Thoracic aorta (tissue), 2 donors: ENCODE results near the gene SLC2A5. TPM values are rescaled to one million over a fixed set of nuclear protein-coding genes. Genes with fewer than 3 reads are reported as not detected.
"Not testable (repeated sequence)": the region's sequence is repeated elsewhere in the genome, so short reads cannot be mapped to it uniquely, and the experiment has no call there.

Experiments
- ATAC-seq: fragments of 150-250 bp; one replicate; pipeline ENCODE4 v1.8.0; 2017; ENCODE audit warnings: low read depth; ENCODE audit not compliant: insufficient number of reproducible peaks, low FRiP score
- DNase-seq: peaks from one replicate; pipeline ENCODE4 v3.0.0-alpha.2; 2020; ENCODE audit warnings: low spot score
- H3K27ac ChIP-seq, 2 donors: fragments of 200-600 bp; sonication (generic); 1 replicate in 1 of 2; 2 replicates in 1 of 2; pipeline ENCODE4 v1.5.1; 2016; ENCODE audit warnings: mild to moderate bottlenecking in 2 of 2, moderate library complexity in 2 of 2
- H3K27me3 ChIP-seq: fragments of 200-600 bp; sonication (generic); replicated peaks from 2 replicates; pipeline ENCODE4 v1.6.0; 2016; ENCODE audit warnings: mild to moderate bottlenecking; ENCODE audit not compliant: insufficient read depth
- H3K36me3 ChIP-seq: fragments of 200-600 bp; sonication (generic); one replicate; pipeline ENCODE4 v1.5.1; 2016
- H3K4me1 ChIP-seq, 2 donors: fragments of 200-600 bp; sonication (generic); 1 replicate in 1 of 2; 2 replicates in 1 of 2; pipeline versions ENCODE4 v1.5.1 to v1.6.0; 2016; ENCODE audit warnings: low read depth in 2 of 2, mild to moderate bottlenecking in 1 of 2; ENCODE audit not compliant: control insufficient read depth in 1 of 2
- H3K4me3 ChIP-seq: fragments of 200-600 bp; sonication (generic); 2 replicates; pipeline ENCODE4 v1.5.1; 2016; ENCODE audit warnings: mild to moderate bottlenecking
- H3K9me3 ChIP-seq: fragments of 200-600 bp; sonication (generic); 2 replicates; pipeline ENCODE4 v1.5.1; 2016
- total RNA-seq, 2 donors: library from RNA; depleted of rRNA; stranded (reverse); fragments of >200 nt; gene quantifications; one replicate each; pipeline versions ENCODE4 v1.1.0 to v1.2.3, GENCODE V29; 2016
- TF ChIP-seq, protein P1 (sequence below): fragments of 200-600 bp; sonication (generic); IDR thresholded peaks from one replicate; pipeline ENCODE4 v1.5.1; 2019; ENCODE audit warnings: antibody characterized with exemption

SLC2A5 gene
- total RNA-seq, 2 donors from 2014 or later: 3.9 to 14.7 TPM

DNA sequence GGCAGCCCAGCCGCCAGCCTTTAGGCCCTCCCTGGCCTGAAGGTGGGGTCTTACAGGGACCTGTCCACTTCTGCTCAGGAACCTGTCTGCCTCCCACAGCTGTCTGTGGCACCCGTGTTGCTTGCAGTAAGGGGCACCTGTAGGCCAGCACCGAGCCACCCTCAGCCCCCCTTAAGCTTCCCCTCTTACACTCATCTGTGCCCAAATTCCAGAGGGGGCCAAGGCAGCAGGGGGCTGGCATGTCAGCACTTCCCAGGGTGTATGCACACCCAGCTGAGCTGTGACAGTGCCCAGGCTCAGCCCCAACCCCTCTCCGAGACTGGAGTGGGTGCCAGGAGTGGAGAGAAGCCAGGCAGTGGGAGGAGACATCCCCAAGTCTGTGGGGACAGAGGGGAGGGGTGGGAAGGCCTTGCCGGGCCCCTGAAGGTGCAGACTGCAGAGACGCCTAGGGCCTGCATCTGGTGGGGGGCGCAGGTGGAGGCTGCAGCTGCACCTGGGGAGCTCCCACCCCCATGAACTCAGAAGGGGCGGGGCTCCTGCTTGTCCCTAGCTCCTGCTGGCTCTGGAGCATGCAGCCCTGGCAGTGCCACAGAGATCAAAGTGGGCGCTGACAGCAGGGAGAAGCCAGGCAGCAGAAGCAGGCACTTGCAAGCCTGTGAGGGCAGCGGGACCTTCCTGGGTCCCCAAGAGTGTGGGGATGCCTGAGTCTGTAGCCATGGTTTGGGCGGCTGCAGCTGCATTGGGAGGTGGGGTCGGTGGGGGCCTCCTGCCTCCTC is 37.8 kb downstream of the SLC2A5 start:
- Histone ChIP-seq H3K27ac (no peak overlapping the region), H3K27me3 (no peaks in the 10 kb centered on the region), H3K4me1 (no peaks in the 10 kb centered on the region), H3K9me3 (peaks cover 7% of the 10 kb centered on the region), H3K4me3 (no peak overlapping the region), H3K36me3 (no peaks in the 10 kb centered on the region)
- no peak for DNase-seq
- no peak for ATAC-seq
- TF ChIP-seq, protein P1, sequence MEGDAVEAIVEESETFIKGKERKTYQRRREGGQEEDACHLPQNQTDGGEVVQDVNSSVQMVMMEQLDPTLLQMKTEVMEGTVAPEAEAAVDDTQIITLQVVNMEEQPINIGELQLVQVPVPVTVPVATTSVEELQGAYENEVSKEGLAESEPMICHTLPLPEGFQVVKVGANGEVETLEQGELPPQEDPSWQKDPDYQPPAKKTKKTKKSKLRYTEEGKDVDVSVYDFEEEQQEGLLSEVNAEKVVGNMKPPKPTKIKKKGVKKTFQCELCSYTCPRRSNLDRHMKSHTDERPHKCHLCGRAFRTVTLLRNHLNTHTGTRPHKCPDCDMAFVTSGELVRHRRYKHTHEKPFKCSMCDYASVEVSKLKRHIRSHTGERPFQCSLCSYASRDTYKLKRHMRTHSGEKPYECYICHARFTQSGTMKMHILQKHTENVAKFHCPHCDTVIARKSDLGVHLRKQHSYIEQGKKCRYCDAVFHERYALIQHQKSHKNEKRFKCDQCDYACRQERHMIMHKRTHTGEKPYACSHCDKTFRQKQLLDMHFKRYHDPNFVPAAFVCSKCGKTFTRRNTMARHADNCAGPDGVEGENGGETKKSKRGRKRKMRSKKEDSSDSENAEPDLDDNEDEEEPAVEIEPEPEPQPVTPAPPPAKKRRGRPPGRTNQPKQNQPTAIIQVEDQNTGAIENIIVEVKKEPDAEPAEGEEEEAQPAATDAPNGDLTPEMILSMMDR: no peak

DNA sequence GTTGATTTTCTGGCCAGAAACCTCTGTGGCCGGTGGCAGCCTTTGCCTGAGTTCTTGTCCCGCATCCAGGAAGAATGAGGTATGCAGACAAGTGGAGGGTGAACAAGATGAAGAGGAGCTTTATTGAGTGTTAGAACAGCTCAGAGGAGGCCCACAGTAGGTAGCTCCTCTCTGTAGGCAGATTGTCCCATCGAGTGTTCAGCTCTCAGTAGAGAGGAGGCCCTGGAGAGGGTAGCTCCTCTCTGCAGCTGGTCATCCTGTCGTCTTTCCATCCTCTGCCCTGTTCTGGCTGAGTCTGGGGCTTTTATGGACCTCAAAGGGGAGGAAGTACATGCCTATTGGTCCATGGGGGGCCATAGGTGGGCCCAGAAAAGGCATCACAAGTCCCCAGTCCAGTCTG is 38.4 kb downstream of the SLC2A5 start:
- not testable (repeated sequence) for H3K27me3 ChIP-seq, H3K36me3 ChIP-seq, H3K9me3 ChIP-seq, H3K4me1 ChIP-seq, H3K27ac ChIP-seq, DNase-seq, ATAC-seq, H3K4me3 ChIP-seq

DNA sequence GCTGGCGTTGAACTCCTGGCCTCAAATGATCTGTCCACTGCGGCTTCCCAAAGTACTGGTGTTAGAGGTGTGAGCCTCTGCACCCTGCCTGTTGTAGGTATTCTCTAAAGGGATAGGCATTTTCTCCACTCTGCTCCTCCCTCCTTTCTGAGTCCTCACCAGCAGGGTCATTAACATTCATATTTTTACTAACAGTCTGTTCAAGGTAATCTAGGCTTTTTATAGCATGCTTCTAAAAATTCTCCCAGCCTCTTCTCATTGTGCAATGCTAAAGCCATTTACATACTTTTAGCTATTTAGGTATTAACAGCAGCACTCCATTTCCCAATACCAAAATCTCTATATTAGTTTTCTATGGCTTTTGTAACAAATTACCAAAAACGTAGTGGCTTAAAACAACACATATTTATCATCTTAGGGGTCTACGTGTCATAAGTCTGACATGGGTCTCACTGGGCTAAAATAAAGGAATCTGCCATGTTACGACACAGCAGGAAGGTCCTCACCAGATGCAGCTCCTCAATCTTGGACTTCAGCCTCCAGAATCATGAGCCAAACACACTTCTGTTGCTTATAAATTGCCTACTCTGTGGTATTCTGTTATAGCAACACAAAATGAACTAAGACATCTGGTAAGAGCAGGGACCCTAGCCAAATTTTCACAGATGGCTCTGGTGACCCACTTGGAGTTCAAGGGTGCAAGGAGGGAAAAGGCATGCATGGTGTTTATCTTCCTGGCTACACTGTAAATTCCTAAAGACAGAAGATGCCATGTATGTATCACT is 40.3 kb downstream of the SLC2A5 start:
- no peak overlapping the region for H3K4me3 ChIP-seq
- H3K4me1 ChIP-seq: no peaks in the 10 kb centered on the region
- no peak overlapping the region for H3K27ac ChIP-seq
- H3K9me3 ChIP-seq: no peaks in the 10 kb centered on the region
- DNase-seq (no peak), ATAC-seq (no peak)
- TF ChIP-seq, protein P1: no peak
- no peaks in the 10 kb centered on the region for H3K36me3 ChIP-seq
- H3K27me3 ChIP-seq: no peaks in the 10 kb centered on the region

DNA sequence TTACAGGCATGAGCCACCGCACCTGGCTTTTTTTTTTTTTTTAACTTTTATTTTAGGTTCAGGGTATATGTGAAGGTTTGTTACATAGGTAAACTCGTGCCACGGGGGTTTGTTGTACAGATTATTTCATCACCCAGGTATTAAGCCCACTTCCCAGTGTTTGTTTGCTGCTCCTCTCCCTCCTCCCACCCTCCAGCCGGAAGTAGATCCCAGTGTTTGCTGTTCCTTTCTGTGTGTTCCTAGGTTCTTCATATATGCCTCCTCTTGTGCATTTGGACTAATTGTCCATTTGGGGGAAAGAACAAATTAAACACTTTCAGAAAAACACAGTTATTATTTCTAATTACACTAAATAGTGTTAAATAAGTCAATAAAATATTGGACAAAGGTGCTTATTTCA is 42.1 kb downstream of the SLC2A5 start:
- Histone ChIP-seq H3K27ac (no peak overlapping the region), H3K9me3 (no peaks in the 10 kb centered on the region), H3K27me3 (no peaks in the 10 kb centered on the region), H3K36me3 (no peaks in the 10 kb centered on the region), H3K4me3 (no peak overlapping the region), H3K4me1 (no peaks in the 10 kb centered on the region)
- TF ChIP-seq, protein P1: no peak
- DNase-seq (no peak), ATAC-seq (no peak)

DNA sequence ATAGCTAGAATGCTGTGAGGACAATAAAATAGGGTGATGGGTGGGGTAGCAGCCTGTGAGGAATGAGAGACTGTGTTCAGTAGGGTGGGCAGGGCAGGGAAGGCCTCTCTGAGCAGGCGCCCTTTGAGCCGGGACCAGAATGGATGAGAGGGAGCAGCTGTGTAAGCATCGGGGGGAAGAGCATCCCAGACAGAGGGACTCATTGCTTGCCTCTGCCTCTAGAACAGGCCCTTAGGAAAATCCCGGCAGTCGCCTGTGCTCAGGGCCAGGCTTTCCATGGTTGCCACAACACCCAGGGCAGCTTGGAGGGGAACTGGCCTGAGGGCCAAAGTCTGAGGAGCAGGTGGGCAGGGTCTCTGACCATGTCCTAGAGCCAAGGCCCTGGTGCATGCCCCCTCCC is 44.0 kb downstream of the SLC2A5 start:
- no peak for ATAC-seq
- DNase-seq: no peak
- no peaks in the 10 kb centered on the region for H3K27me3 ChIP-seq
- H3K4me1 ChIP-seq: no peaks in the 10 kb centered on the region
- no peak overlapping the region for H3K27ac ChIP-seq
- no peaks in the 10 kb centered on the region for H3K36me3 ChIP-seq
- no peaks in the 10 kb centered on the region for H3K9me3 ChIP-seq
- H3K4me3 ChIP-seq: no peak overlapping the region
- TF ChIP-seq, protein P1: no peak
